HEK293 (cell line): ENCODE results near the gene UNCX.
"Not testable (repeated sequence)": the region's sequence is repeated elsewhere in the genome, so short reads cannot be mapped to it uniquely, and the experiment has no call there.

ENCODE experiments used
- CTCF ChIA-PET: fragments of 350-600 bp; formaldehyde crosslinking; extraction: SDS; loops from one replicate; lab custom pipeline; 2021; ENCODE audit warnings: antibody characterized with exemption; lab: Yijun Ruan, JAX
- POLR2A ChIA-PET: fragments of 300-600 bp; formaldehyde crosslinking; extraction: SDS; loops from one replicate; lab custom pipeline; 2020; ENCODE audit warnings: antibody characterized with exemption, inconsistent platforms; lab: Yijun Ruan, JAX
- H3K27ac ChIP-seq: fragments of 200-500 bp; sonication (Bioruptor generic); 2 replicates; pipeline ENCODE4 v1.5.1; 2014; ENCODE audit warnings: low read depth, low read length, control low read depth, inconsistent platforms; ENCODE audit errors: extremely low read depth
- H3K36me3 ChIP-seq, 2 experiments: fragments of 200-500 bp in 1 of 2; sonication (Bioruptor generic) in 1 of 2; 1 replicate in 1 of 2; 2 replicates in 1 of 2; pipeline ENCODE4 v1.5.1; 2014 to 2017; ENCODE audit warnings: inconsistent platforms in 2 of 2, low read length in 2 of 2; ENCODE audit not compliant: control insufficient read depth in 2 of 2, insufficient read depth in 1 of 2
- H3K4me1 ChIP-seq: fragments of 200-500 bp; sonication (Bioruptor generic); 2 replicates; pipeline ENCODE4 v1.5.1; 2014; ENCODE audit warnings: mild to moderate bottlenecking, low read length, inconsistent platforms; ENCODE audit not compliant: control insufficient read depth, insufficient read depth
- H3K4me3 ChIP-seq: 2 replicates; pipeline ENCODE4 v1.5.1; 2011; ENCODE audit warnings: low read depth, mild to moderate bottlenecking, control low read depth, low read length, moderate library complexity
- H3K9me3 ChIP-seq: fragments of 200-500 bp; sonication (Bioruptor generic); 2 replicates; pipeline ENCODE4 v1.5.1; 2014; ENCODE audit warnings: low read depth, low read length, inconsistent platforms; ENCODE audit not compliant: control insufficient read depth, insufficient read depth
- BCL6B ChIP-seq: fragments of 450-650 bp; formaldehyde crosslinking; IDR thresholded peaks from 2 replicates; pipeline ENCODE4 v1.5.1; 2017; ENCODE audit warnings: missing biosample characterization, missing genetic modification characterization
- GLI2 ChIP-seq: fragments of 450-650 bp; formaldehyde crosslinking; IDR thresholded peaks from 2 replicates; pipeline ENCODE4; 2017; ENCODE audit warnings: missing biosample characterization, missing genetic modification characterization, low read depth, borderline replicate concordance
- GLI4 ChIP-seq: fragments of 450-650 bp; formaldehyde crosslinking; IDR thresholded peaks from 2 replicates; pipeline ENCODE4 v1.5.1; 2016; ENCODE audit warnings: missing biosample characterization, missing genetic modification characterization
- GLIS1 ChIP-seq: fragments of 450-650 bp; formaldehyde crosslinking; IDR thresholded peaks from 2 replicates; pipeline ENCODE4 v1.5.1; 2016; ENCODE audit warnings: missing biosample characterization, missing genetic modification characterization
- MZF1 ChIP-seq: fragments of 450-650 bp; formaldehyde crosslinking; IDR thresholded peaks from 2 replicates; pipeline ENCODE4 v1.5.1; 2017; ENCODE audit warnings: missing biosample characterization, missing genetic modification characterization, borderline replicate concordance
- REST ChIP-seq: fragments of 450-650 bp; formaldehyde crosslinking; IDR thresholded peaks from 2 replicates; pipeline ENCODE4 v1.5.1; 2016; ENCODE audit warnings: missing biosample characterization, missing genetic modification characterization
- SP7 ChIP-seq: fragments of 450-650 bp; formaldehyde crosslinking; IDR thresholded peaks from 2 replicates; pipeline ENCODE4 v1.5.1; 2016; ENCODE audit warnings: missing biosample characterization, missing genetic modification characterization
- ZFP41 ChIP-seq: fragments of 450-650 bp; formaldehyde crosslinking; IDR thresholded peaks from 2 replicates; pipeline ENCODE4 v1.5.1; 2016; ENCODE audit warnings: missing biosample characterization, missing genetic modification characterization, borderline replicate concordance
- ZNF157 ChIP-seq: fragments of 450-650 bp; formaldehyde crosslinking; IDR thresholded peaks from 2 replicates; pipeline ENCODE4 v1.5.1; 2016; ENCODE audit warnings: missing biosample characterization, missing genetic modification characterization
- ZNF211 ChIP-seq: fragments of 450-650 bp; formaldehyde crosslinking; IDR thresholded peaks from 2 replicates; pipeline ENCODE4 v1.5.1; 2016; ENCODE audit warnings: low read depth, missing biosample characterization, missing genetic modification characterization
- ZNF223 ChIP-seq: fragments of 450-650 bp; formaldehyde crosslinking; IDR thresholded peaks from 2 replicates; pipeline ENCODE4 v1.5.1; 2016; ENCODE audit warnings: missing biosample characterization, missing genetic modification characterization
- ZNF24 ChIP-seq: fragments of 450-650 bp; formaldehyde crosslinking; IDR thresholded peaks from 2 replicates; pipeline ENCODE4 v1.5.1; 2016; ENCODE audit warnings: missing biosample characterization, missing genetic modification characterization
- ZNF473 ChIP-seq: fragments of 450-650 bp; formaldehyde crosslinking; IDR thresholded peaks from 2 replicates; pipeline ENCODE4 v1.5.1; 2017; ENCODE audit warnings: missing biosample characterization, missing genetic modification characterization
- ZNF48 ChIP-seq: fragments of 450-650 bp; formaldehyde crosslinking; IDR thresholded peaks from 2 replicates; pipeline ENCODE4 v1.5.1; 2016; ENCODE audit warnings: missing biosample characterization, missing genetic modification characterization
- ZNF488 ChIP-seq: fragments of 450-650 bp; formaldehyde crosslinking; IDR thresholded peaks from 2 replicates; pipeline ENCODE4 v1.5.1; 2016; ENCODE audit warnings: missing biosample characterization, missing genetic modification characterization
- ZNF549 ChIP-seq: fragments of 450-650 bp; IDR thresholded peaks from 2 replicates; pipeline ENCODE4 v1.5.1; 2018; ENCODE audit warnings: missing biosample characterization, missing genetic modification characterization, mild to moderate bottlenecking, inconsistent platforms, moderate library complexity
- ZNF623 ChIP-seq: fragments of 450-650 bp; formaldehyde crosslinking; IDR thresholded peaks from 2 replicates; pipeline ENCODE4 v1.5.1; 2016; ENCODE audit warnings: missing biosample characterization, missing genetic modification characterization
- ZNF629 ChIP-seq: fragments of 450-650 bp; formaldehyde crosslinking; IDR thresholded peaks from 2 replicates; pipeline ENCODE4 v1.5.1; 2017; ENCODE audit warnings: missing biosample characterization, missing genetic modification characterization
- ZNF664 ChIP-seq: fragments of 450-650 bp; formaldehyde crosslinking; IDR thresholded peaks from 2 replicates; pipeline ENCODE4 v1.5.1; 2016; ENCODE audit warnings: missing biosample characterization, missing genetic modification characterization
- ZNF692 ChIP-seq: fragments of 450-650 bp; formaldehyde crosslinking; IDR thresholded peaks from 2 replicates; pipeline ENCODE4 v1.5.1; 2016; ENCODE audit warnings: missing biosample characterization, missing genetic modification characterization
- ZNF837 ChIP-seq: fragments of 450-650 bp; formaldehyde crosslinking; IDR thresholded peaks from 2 replicates; pipeline ENCODE4 v1.5.1; 2016; ENCODE audit warnings: missing biosample characterization, missing genetic modification characterization
- ZNF843 ChIP-seq: fragments of 450-650 bp; formaldehyde crosslinking; IDR thresholded peaks from 2 replicates; pipeline ENCODE4 v1.5.1; 2016; ENCODE audit warnings: missing biosample characterization, missing genetic modification characterization

The UNCX gene

GRCh38 chr7:1271046-1271445, 38.4 kb downstream of the UNCX start:
- Histone ChIP-seq H3K4me3 (no peak overlapping the region), H3K9me3 (no peaks in the 10 kb centered on the region), H3K4me1 (no peaks in the 10 kb centered on the region), H3K27ac (no peak overlapping the region), H3K36me3 (no peaks in the 10 kb centered on the region)
- ChIA-PET CTCF (interaction anchor here (0.7 kb wide), 1 partner anchor 95 kb away, joined by 4 read pairs; no protein-coding TSS in a partner anchor), POLR2A (no interaction called here)
- TF ChIP-seq ZNF549 (tag by site-specific recombination) (no peak), GLIS1 (tag by site-specific recombination) (no peak), ZNF623 (tag by site-specific recombination) (no peak), ZFP41 (no peak), ZNF211 (tag by site-specific recombination) (no peak), SP7 (tag by site-specific recombination) (no peak), ZNF488 (no peak), ZNF837 (no peak), ZNF48 (no peak), ZNF473 (tag by site-specific recombination) (no peak)

- CTCF ChIA-PET = no interaction called here
- Histone ChIP-seq H3K4me3 (no peak overlapping the region), H3K27ac (no peak overlapping the region), H3K36me3 (no peaks in the 10 kb centered on the region), H3K9me3 (no peaks in the 10 kb centered on the region), H3K4me1 (no peaks in the 10 kb centered on the region)
- TF ChIP-seq GLI2 (tag by site-specific recombination) = no peak
- TF ChIP-seq ZNF223 (tag by site-specific recombination) = no peak
- no peak for TF ChIP-seq ZNF157
- TF ChIP-seq ZNF629 (tag by site-specific recombination) = no peak
- POLR2A ChIA-PET = no interaction called here
Measured at GRCh38 chr7:1271656-1272055, 39.0 kb downstream of the UNCX start.

GRCh38 chr7:1272136-1272535, 39.5 kb downstream of the UNCX start:
- H3K27ac ChIP-seq, POLR2A ChIA-PET, H3K9me3 ChIP-seq, H3K4me3 ChIP-seq, CTCF ChIA-PET, H3K36me3 ChIP-seq, H3K4me1 ChIP-seq: not testable (repeated sequence)

GRCh38 chr7:1274121-1274875, 41.6 kb downstream of the UNCX start:
- Histone ChIP-seq H3K36me3 (no peaks in the 10 kb centered on the region), H3K9me3 (no peaks in the 10 kb centered on the region), H3K4me3 (no peak overlapping the region), H3K27ac (no peak overlapping the region), H3K4me1 (no peaks in the 10 kb centered on the region)
- ChIA-PET POLR2A (no interaction called here), CTCF (no interaction called here)
- TF ChIP-seq ZNF664 = no peak
- no peak for TF ChIP-seq ZNF692 (tag by site-specific recombination)
- TF ChIP-seq GLI4 (tag by site-specific recombination) = no peak
- no peak for TF ChIP-seq REST (tag by site-specific recombination)
- no peak for TF ChIP-seq BCL6B (tag by site-specific recombination)
- no peak for TF ChIP-seq ZNF24 (tag by site-specific recombination)
- TF ChIP-seq ZNF843 (tag by site-specific recombination) = no peak
- no peak for TF ChIP-seq MZF1 (tag by site-specific recombination)
